K562 treated with DMSO at 1 percent for 48 hours (cell line): ENCODE data around the gene DDB1. TPM values are rescaled to one million over a fixed set of nuclear protein-coding genes. Genes with fewer than 3 reads are reported as not detected.

Source experiments
- total RNA-seq: library from RNA; unstranded; fragments of 300-600 nt; gene quantifications from 2 replicates; pipeline ENCODE4 v1.2.3, GENCODE V29; 2022; ENCODE audit warnings: low replicate concordance; ENCODE audit errors: extremely low read depth

Gene DDB1
- 223 TPM in 1 of 2 replicates, not detected in the other for total RNA-seq

DNA sequence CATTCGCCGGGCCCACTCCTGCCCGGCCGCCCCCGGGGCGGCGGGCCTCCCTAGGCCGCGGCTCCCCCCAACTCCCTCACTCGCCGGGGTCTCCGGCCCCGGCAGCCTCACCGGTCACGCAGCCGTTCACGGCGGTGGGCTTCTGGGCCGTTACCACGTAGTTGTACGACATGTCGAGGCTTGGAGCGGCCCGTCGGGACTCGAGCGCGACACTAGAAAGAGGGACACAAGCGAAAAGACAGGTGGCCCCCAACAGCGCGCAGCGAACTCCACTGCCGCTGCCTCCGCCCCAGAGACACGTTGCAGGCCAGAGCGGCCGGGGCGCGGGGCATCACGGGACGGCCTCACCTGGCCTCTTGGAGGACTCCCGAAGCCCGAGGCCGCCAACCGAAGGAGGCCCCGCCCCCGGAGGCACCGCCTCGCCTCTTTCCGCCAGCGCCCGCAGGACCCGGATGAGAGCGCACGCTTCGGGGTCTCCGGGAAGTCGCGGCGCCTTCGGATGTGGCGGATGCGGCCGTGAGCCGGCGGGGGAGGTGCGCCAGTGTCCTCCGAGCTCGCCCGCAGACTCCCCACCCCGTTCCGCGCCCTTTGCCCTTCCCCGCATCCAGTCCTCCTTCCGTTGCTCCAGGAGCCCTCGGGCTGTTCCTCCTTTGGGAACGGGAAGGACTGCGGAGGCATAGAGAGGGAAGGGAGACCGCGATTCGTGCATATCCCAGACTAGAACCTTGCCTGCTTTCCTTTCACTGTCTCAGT is at the start of gene DDB1, which contains the start of gene TKFC:
DDB1 (minus strand) TSS at position 309 of the 753 bp plus-strand sequence; CDS start at position 172, 137 bp downstream.
TKFC (plus strand) TSS at position 432 of the 753 bp plus-strand sequence. CDS start 1,501 bp downstream, outside the sequence.

DNA sequence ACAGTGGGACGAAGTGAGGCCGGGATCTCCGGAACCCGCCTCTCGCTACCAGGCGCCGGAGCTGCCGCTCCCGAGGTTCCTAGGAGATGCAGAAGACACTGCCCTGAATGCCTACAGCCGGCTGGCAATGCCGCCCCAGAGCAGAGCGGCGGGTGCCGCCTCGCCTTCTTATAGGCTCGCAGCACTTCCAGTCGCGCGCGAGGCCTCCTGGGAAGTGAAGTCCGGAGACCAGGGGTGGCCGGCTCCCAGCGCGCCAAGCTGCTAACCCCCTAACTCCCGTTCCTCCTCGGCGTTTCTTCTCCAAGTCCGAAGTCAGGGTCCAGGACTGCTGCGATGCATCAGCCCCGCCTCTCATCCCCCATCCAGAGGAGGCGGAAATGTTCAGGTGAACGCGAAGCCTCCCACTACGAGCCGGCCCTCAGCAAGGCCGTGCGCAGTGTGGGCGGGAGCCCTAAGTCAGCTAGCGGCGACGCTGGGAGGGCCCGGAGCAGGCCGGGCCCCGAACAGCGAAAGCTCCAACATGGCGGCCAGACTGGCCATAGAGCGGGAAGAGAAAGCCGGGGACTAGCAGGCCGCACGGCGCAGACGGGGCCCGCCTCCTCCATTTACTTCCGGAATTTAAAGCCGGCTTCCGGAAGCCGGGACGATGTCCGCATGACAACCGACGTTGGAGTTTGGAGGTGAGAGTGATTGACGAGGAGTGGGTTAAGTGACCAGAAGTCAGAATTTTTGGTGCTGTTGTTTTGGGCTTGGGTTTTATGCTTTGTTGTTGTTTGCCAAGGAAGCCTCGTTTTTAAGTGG is 29.0 kb upstream of the DDB1 start, which contains the start of the genes CYB561A3 and TMEM138:
CYB561A3 (minus strand) TSS at position 142 of the 801 bp plus-strand sequence. CDS start 5,169 bp downstream, outside the sequence.
TMEM138 (plus strand) TSS at position 634 of the 801 bp plus-strand sequence. CDS start 2,017 bp downstream, outside the sequence.

DNA sequence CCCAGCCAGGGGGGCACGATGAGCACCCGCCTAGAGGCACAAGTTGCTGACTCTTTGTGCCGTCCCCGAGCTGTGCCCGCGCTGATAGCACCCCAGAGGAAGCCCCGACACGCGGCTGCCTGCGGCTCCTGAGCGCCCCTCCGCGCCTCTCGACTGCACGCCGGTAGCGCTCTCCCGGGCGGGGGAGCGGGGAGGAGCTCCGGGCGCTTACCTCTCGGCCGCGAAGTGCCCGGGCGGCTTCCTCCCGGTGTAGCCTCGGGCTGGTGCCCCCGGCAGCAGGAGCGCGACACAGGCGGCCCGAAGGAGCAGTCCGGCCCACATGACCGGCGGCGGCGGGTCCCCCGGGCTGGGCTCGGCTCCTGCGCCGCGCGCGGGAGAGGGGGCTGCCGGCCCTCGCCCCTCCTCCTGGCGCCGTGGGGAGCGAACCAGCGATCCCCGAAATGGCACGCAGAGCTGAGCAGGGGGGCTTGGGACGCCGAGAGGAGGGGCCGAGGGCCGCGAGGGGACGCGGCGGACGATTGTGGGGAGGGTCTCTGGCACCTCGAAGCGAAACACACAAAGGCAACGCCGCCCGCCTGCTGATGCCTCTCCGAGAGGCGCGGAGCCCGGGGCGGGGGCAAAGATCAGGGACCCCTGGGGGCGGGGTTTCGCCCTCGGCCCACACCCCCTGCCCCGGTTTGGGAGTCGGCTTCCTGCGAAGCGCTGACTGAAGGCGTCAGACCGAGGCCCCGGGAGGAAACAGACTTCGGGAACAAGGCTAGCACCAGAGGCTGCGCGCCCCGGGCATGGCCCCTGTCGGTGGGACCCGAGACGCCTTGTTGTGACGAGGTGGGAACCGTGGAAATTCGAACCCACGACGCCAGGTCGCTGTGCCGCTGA is 37.9 kb downstream of the DDB1 start, which contains the start of gene VWCE:
VWCE (minus strand) TSS at position 600 of the 879 bp plus-strand sequence; CDS start at position 321, 279 bp downstream.

Other genes starting within 250 kb of the DDB1 start
- not detected in 2 replicates for gene CD5, start 230.6 kb downstream of the DDB1 start, total RNA-seq
- gene VPS37C, start 171.7 kb downstream of the DDB1 start, total RNA-seq = not detected in 2 replicates
- gene PGA3, start 129.6 kb downstream of the DDB1 start, total RNA-seq = not detected in 2 replicates
- gene PGA4, start 110.8 kb downstream of the DDB1 start, total RNA-seq = not detected in 2 replicates
- not detected in 2 replicates for gene PGA5, start 91.9 kb downstream of the DDB1 start, total RNA-seq
- gene VWCE, start 37.8 kb downstream of the DDB1 start, total RNA-seq = not detected in 2 replicates
- gene TKFC, start 123 bp upstream of the DDB1 start, total RNA-seq = not detected in 2 replicates
- not detected in 2 replicates for gene CYB561A3, start 28.8 kb upstream of the DDB1 start, total RNA-seq
- gene TMEM138, start 29.3 kb upstream of the DDB1 start, total RNA-seq = not detected in 2 replicates
- gene TMEM216, start 59.5 kb upstream of the DDB1 start, total RNA-seq = not detected in 2 replicates
- not detected in 2 replicates for gene CPSF7, start 96.9 kb upstream of the DDB1 start, total RNA-seq
- gene SDHAF2, start 97.0 kb upstream of the DDB1 start, total RNA-seq = not detected in 2 replicates
- not detected in 2 replicates for gene LRRC10B, start 175.6 kb upstream of the DDB1 start, total RNA-seq
- not detected in 2 replicates for gene SYT7, start 248.0 kb upstream of the DDB1 start, total RNA-seq